PC-3 (cell line): Measurements from ENCODE around the gene PDCD1LG2. TPM values are rescaled to one million over a fixed set of nuclear protein-coding genes. Genes with fewer than 3 reads are reported as not detected.

ENCODE experiments used
- ATAC-seq: fragments of 200-7000 bp; cut with Tn5 transposase; 2 replicates; pipeline ENCODE4 v1.9.1; 2020; ENCODE audit warnings: mild to moderate bottlenecking, moderate library complexity
- BruUV-seq: library from RNA; stranded (reverse); fragments of 400-500 nt; replicated peaks from 2 replicates; lab custom pipeline; 2021; lab: Mats Ljungman, UMichigan
- CTCF ChIA-PET: fragments of 300-600 bp; sonication (Branson Sonifier 250); formaldehyde crosslinking; loops from one replicate; lab custom pipeline; 2022; ENCODE audit warnings: antibody characterized with exemption; lab: Charles Lee
- POLR2A ChIA-PET: fragments of 300-600 bp; sonication (Branson Sonifier 250); formaldehyde crosslinking; loops from one replicate; lab custom pipeline; 2022; ENCODE audit warnings: antibody characterized with exemption; ENCODE audit not compliant: unreplicated experiment; lab: Charles Lee
- DNase-seq: peaks from one replicate; pipeline ENCODE4 v3.0.0-alpha.2; 2015
- H2AFZ ChIP-seq: fragments of 300-600 bp; sonication (generic); 2 replicates; pipeline ENCODE4 v1.6.0; 2016; ENCODE audit warnings: antibody characterized with exemption, low read length
- H3F3A ChIP-seq: fragments of 300-600 bp; sonication (generic); one replicate; pipeline ENCODE4 v1.6.0; 2017; ENCODE audit warnings: antibody characterized with exemption, low read length, control low read depth, mild to moderate bottlenecking; ENCODE audit not compliant: unreplicated experiment
- H3K27ac ChIP-seq: fragments of 300-600 bp; sonication (generic); 2 replicates; pipeline ENCODE4 v1.5.1; 2016; ENCODE audit warnings: mild to moderate bottlenecking, low read length
- H3K27me3 ChIP-seq: fragments of 300-600 bp; sonication (generic); 2 replicates; pipeline ENCODE4 v1.6.1; 2016; ENCODE audit warnings: low read length, mixed read lengths
- H3K36me3 ChIP-seq: fragments of 300-600 bp; sonication (generic); 2 replicates; pipeline ENCODE4 v1.6.1; 2016; ENCODE audit warnings: low read depth, mixed run types, low read length, mixed read lengths
- H3K4me1 ChIP-seq: fragments of 300-600 bp; sonication (generic); 2 replicates; pipeline ENCODE4 v1.5.1; 2016; ENCODE audit warnings: low read length; ENCODE audit not compliant: insufficient read depth
- H3K4me2 ChIP-seq: fragments of 300-600 bp; sonication (generic); 2 replicates; pipeline ENCODE4 v1.6.0; 2016; ENCODE audit warnings: low read length
- H3K4me3 ChIP-seq: fragments of 300-600 bp; sonication (generic); 2 replicates; pipeline ENCODE4 v1.5.1; 2016; ENCODE audit warnings: mild to moderate bottlenecking, low read length, mixed read lengths
- H3K79me2 ChIP-seq: fragments of 300-600 bp; sonication (generic); 2 replicates; pipeline ENCODE4 v1.6.1; 2017; ENCODE audit warnings: low read length, mixed read lengths
- H3K9ac ChIP-seq: fragments of 300-600 bp; sonication (generic); 2 replicates; pipeline ENCODE4 v1.6.0; 2016; ENCODE audit warnings: mild to moderate bottlenecking, low read length
- H3K9me2 ChIP-seq: fragments of 300-600 bp; sonication (generic); replicated peaks from 2 replicates; pipeline ENCODE4 v1.6.1; 2016; ENCODE audit warnings: mixed run types, low read length, mixed read lengths
- H3K9me3 ChIP-seq: fragments of 300-600 bp; sonication (generic); 2 replicates; pipeline ENCODE4 v1.6.1; 2016; ENCODE audit warnings: low read length, mixed read lengths
- H4K20me1 ChIP-seq: fragments of 300-600 bp; sonication (generic); 2 replicates; pipeline ENCODE4 v1.6.1; 2016; ENCODE audit warnings: low read length, mixed read lengths
- EZH2 ChIP-seq: fragments of 300-600 bp; sonication (generic); IDR thresholded peaks from one replicate; pipeline ENCODE4 v1.6.1; 2017; ENCODE audit warnings: antibody characterized with exemption, mild to moderate bottlenecking, low read length; ENCODE audit not compliant: unreplicated experiment
- EZH2phosphoT487 ChIP-seq: fragments of 300-600 bp; sonication (generic); IDR thresholded peaks from 2 replicates; pipeline ENCODE4 v1.6.1; 2018; ENCODE audit warnings: mild to moderate bottlenecking, antibody characterized with exemption, low read length, borderline replicate concordance
- intact Hi-C: fragments of 100-400 bp; cut with micrococcal nuclease; formaldehyde crosslinking; loops from 2 replicates; pipeline ENCODE4 v1.9.0; 2023
- total RNA-seq: library from RNA; depleted of rRNA; stranded (reverse); fragments of >200 nt; gene quantifications from 2 replicates; pipeline ENCODE4 v1.2.3, GENCODE V29; 2014
- TF ChIP-seq, protein P1 (sequence below): fragments of 300-600 bp; sonication (generic); conservative IDR thresholded peaks from 2 replicates; pipeline ENCODE4 v1.5.1; 2017; ENCODE audit warnings: antibody characterized with exemption, low read depth, mild to moderate bottlenecking, low read length

The PDCD1LG2 gene
- total RNA-seq, 1 experiment from 2014 or later: 1.4 TPM

DNA sequence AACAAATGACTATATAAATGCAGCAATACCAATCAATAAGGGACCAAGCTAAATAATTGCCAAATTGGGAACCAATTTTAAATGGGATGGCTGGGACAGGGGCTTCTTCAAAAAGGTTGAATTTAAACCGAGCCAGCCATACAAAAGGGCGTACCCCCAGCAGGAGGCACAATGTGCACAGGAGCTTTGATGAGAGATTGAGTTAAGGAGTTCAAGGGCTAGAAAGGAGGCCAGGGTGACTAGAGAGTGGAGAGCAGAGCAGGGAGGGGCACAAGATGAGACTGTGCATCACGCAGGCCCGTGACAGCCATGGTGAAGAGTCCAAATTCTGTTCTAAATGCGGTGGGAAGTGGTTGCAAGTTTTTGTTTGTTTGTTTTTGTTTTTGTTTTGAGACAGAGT lies 23.3 kb upstream of the PDCD1LG2 start:
- ChIA-PET CTCF (no interaction called here), POLR2A (no interaction called here)
- Histone ChIP-seq H3K9me3 (no peaks in the 10 kb centered on the region), H3F3A (no peaks in the 10 kb centered on the region), H3K36me3 (no peaks in the 10 kb centered on the region), H3K9me2 (no peaks in the 10 kb centered on the region), H4K20me1 (no peaks in the 10 kb centered on the region), H3K4me1 (no peaks in the 10 kb centered on the region), H3K27ac (no peak overlapping the region), H2AFZ (no peak overlapping the region), H3K27me3 (no peaks in the 10 kb centered on the region), H3K4me2 (no peak overlapping the region), H3K4me3 (no peak overlapping the region), H3K79me2 (no peaks in the 10 kb centered on the region), H3K9ac (no peak overlapping the region)
- intact Hi-C loops: no loop called here
- BruUV-seq: no TSS peak
- DNase-seq (no peak), ATAC-seq (no peak)
- TF ChIP-seq, protein P1, sequence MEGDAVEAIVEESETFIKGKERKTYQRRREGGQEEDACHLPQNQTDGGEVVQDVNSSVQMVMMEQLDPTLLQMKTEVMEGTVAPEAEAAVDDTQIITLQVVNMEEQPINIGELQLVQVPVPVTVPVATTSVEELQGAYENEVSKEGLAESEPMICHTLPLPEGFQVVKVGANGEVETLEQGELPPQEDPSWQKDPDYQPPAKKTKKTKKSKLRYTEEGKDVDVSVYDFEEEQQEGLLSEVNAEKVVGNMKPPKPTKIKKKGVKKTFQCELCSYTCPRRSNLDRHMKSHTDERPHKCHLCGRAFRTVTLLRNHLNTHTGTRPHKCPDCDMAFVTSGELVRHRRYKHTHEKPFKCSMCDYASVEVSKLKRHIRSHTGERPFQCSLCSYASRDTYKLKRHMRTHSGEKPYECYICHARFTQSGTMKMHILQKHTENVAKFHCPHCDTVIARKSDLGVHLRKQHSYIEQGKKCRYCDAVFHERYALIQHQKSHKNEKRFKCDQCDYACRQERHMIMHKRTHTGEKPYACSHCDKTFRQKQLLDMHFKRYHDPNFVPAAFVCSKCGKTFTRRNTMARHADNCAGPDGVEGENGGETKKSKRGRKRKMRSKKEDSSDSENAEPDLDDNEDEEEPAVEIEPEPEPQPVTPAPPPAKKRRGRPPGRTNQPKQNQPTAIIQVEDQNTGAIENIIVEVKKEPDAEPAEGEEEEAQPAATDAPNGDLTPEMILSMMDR: no peak
- TF ChIP-seq EZH2: no peak
- no peak for TF ChIP-seq EZH2phosphoT487

DNA sequence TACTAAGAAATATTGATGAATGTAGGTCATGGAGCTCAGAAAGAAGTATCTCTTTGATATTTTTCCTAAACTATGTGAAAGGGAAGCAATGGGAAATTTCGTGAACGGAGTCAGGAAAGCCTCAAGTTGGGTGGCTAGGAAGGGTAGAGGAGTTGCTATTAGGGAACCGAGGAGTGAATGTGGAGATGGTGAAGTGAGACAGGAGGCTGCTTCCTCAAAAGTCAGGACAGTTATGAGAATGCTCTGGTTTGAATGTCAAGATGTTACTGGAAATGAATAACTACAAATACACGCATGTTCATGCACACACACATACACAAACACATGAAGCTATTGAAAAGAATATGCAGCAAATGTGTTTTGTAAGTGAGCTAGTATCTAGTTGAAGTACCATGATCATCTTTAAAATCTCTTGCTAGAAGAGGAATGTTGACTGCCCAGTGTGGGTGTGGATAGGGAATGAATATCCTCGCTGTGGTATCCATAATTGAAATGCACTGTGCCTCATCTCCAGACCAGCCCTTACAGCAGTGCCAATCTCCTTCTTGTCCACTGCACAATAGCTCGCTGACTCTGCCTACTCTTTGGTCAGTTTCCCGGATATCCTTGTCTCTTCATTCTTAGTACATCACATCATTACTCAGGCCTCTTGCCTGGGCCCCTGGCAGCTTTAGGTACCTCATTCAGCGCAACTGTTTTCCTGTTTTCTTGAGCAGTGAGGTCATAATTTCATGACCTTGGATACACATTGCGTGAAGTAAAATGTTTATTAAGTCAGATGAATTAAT lies 21.9 kb upstream of the PDCD1LG2 start:
- no TSS peak for BruUV-seq
- H3K27me3 ChIP-seq: no peaks in the 10 kb centered on the region
- POLR2A ChIA-PET: no interaction called here

More for the DNA sequence above, 21.9 kb upstream of the PDCD1LG2 start:
- intact Hi-C loops: no loop called here
- no peak overlapping the region for H3K4me2 ChIP-seq
- H2AFZ ChIP-seq: no peak overlapping the region
- no peak overlapping the region for H3K4me3 ChIP-seq
- TF ChIP-seq EZH2phosphoT487 (no peak), EZH2 (no peak)
- TF ChIP-seq, protein P1: no peak
- H3K36me3 ChIP-seq: no peaks in the 10 kb centered on the region
- no peaks in the 10 kb centered on the region for H3F3A ChIP-seq
- H4K20me1 ChIP-seq: no peaks in the 10 kb centered on the region
- H3K79me2 ChIP-seq: no peaks in the 10 kb centered on the region
- CTCF ChIA-PET: no interaction called here
- ATAC-seq (no peak), DNase-seq (no peak)
- no peak overlapping the region for H3K9ac ChIP-seq
- H3K4me1 ChIP-seq: peaks cover 14% of the 10 kb centered on the region
- H3K9me3 ChIP-seq: no peaks in the 10 kb centered on the region
- H3K27ac ChIP-seq: no peak overlapping the region
- H3K9me2 ChIP-seq: no peaks in the 10 kb centered on the region
